SH-SY5Y (cell line): ENCODE results near the gene LRRC7.

ENCODE experiments used
- GATA2 ChIP-seq: IDR thresholded peaks from 2 replicates; pipeline ENCODE4 v1.6.1; 2011; ENCODE audit warnings: mild to moderate bottlenecking, low read depth, low read length
- GATA3 ChIP-seq: IDR thresholded peaks from 2 replicates; pipeline ENCODE4 v1.6.1; 2011; ENCODE audit warnings: low read depth, mild to moderate bottlenecking, low read length, moderate library complexity

DNA sequence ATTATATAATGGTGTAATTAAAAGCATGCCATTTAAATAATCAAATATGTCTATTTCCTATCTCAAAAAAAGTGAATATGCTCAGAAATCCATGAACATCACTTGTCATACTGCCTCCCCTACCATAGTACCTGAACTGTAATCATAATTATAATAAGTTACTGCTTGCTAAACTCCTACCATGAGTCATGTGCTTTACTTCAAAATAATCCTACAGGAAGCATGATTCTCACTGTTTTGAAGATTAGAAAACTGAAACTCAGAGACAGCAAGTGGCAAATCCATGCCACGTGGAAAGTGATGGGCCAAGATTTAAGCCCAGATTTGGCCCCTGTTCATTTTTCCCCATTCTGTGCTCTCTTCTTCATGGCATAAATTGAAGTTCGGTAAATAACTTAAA lies 5.2 kb downstream of the LRRC7 start:
- no peak for TF ChIP-seq GATA2
- no peak for TF ChIP-seq GATA3
